ENCODE data around the gene ZNF180.
A peak's percentile ranks its signal among the peaks of the same experiment; 100 is the strongest.

Gene ZNF180

DNA sequence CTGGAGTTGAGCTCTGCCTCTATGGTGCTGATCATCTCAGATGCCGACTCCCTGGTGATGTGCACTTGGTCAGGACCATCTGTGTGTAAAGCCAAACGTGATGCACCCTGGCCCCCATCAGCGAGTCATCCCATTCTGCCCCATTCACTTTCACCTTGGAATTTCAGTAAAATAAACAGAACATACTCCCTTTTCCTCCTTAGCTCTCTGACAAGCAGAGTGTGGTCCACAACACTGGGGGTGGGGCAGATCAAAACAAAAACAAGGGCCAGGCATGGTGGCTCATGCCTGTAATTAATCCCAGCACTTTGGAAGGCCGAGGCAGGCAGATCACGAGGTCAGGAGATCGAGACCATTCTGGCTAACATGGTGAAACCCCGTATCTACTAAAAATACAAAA, 16.8 kb upstream of the ZNF180 start:
- H3K27ac ChIP-seq, result no peak overlapping the region
- TF ChIP-seq ZFX (IDR thresholded peaks at IDR 0.05), result no peak
- TF ChIP-seq, protein P1, sequence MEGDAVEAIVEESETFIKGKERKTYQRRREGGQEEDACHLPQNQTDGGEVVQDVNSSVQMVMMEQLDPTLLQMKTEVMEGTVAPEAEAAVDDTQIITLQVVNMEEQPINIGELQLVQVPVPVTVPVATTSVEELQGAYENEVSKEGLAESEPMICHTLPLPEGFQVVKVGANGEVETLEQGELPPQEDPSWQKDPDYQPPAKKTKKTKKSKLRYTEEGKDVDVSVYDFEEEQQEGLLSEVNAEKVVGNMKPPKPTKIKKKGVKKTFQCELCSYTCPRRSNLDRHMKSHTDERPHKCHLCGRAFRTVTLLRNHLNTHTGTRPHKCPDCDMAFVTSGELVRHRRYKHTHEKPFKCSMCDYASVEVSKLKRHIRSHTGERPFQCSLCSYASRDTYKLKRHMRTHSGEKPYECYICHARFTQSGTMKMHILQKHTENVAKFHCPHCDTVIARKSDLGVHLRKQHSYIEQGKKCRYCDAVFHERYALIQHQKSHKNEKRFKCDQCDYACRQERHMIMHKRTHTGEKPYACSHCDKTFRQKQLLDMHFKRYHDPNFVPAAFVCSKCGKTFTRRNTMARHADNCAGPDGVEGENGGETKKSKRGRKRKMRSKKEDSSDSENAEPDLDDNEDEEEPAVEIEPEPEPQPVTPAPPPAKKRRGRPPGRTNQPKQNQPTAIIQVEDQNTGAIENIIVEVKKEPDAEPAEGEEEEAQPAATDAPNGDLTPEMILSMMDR (conservative IDR thresholded peaks at IDR 0.05), result no peak

DNA sequence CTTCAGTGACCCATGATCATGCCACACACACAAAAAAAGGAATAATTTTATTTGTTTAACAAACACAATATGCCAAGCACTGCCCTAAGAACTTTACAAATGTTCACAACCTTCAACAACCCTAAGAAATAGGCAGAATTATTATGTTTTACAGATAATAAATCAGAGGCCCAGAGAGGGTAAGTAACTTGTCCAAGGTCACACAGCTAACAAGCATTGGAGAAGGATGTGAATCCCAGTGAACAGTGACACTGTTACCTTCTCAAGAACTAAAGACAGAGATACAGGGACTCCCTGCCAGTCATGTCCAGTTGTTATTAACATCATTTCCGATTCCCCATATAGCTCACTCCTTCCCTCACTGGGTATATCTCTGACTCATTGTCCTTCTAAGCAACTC, 15.6 kb upstream of the ZNF180 start:
- TF ChIP-seq, protein P1 (conservative IDR thresholded peaks at IDR 0.05), result no peak
- no peak overlapping the region for H3K27ac ChIP-seq

DNA sequence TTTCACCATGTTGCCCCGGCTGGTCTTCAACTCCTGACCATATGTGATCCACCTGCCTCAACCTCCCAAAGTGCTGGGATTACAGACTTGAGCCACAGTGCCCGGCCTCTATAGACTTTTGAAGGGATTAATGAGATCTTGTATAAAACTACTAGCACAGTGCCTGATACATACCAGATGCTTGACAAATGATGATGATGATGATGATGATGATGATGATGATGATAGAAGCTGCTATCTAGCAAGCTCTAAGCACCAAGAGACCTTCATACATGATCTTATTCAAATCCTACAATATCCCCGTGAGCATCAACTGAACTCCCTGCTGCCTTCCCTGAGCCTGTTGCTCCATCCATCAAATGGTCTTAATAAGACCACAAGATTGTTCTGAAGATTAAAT, 14.7 kb upstream of the ZNF180 start:
- no peak for TF ChIP-seq ZFX (IDR thresholded peaks at IDR 0.05)
- TF ChIP-seq, protein P1 (conservative IDR thresholded peaks at IDR 0.05), result no peak
- no peak overlapping the region for H3K27ac ChIP-seq

DNA sequence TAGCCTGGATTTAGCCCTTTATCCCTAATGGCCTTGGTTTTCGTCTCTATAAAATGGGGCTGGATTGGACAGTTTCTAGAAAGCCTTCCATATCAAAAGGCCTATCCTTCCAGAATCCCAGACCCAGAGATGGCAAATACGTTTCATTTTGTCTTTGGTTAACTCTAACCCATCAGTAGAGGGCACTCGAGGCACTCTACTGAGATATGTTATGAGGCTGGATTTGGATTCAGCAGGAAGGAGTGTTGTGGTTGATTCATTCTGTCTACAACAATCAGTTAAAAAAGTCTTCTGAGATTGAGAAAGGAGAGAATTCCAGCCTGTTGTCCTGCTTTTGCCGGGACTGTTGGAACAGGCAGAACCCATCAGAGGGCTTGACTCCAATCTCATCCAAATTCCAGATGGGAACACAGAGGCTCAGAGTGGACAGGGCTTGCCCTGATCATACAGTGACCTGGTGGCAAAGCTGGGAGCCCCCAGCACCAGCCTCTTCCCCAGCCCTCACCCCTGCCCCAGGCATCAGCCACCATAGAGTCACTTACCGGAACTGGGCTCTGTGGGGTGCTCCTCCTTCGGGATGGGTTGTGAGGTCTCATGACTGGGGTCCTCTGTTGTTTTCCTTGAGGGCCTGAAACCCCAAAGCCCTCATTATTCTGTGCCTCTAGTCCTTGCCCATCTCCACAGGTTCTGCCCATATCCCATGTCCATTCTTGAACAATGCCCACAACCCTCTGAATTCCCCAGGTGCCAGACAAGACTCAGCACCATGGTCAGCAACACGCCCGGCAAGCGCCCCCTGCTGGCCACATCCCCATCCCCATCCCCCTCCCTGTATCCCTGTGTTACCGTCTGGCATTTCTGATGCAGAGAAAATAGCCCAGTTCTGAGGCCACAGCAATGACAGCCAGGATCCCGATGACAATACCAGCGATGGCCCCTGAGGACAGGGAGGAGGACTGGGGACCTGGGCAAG, 12.3 kb upstream of the ZNF180 start:
- TF ChIP-seq, protein P1 (conservative IDR thresholded peaks at IDR 0.05), result peak; percentile 67
- no peak for TF ChIP-seq ZFX (IDR thresholded peaks at IDR 0.05)
- H3K27ac ChIP-seq, result no peak overlapping the region

DNA sequence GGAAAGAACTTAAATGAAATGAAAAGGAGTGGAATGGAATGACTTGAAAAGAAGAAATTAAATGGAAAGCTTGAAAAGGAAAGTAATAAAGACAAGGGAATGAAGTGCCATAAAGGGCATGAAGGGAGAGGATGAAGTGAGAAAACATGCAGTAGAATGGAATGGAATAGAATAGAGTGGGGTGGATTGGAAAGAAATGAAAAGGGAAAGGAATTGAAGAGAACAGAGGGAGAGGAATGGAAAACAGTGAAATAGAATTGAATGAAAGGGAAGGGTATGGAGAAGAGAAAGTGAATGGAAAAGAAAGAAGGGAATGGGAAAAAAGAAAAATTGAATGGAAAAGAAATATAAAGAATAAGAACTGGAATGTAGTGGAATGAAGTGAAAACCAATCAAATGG, 9.2 kb upstream of the ZNF180 start:
- no peak overlapping the region for H3K27ac ChIP-seq
- TF ChIP-seq ZFX (IDR thresholded peaks at IDR 0.05), result no peak
- TF ChIP-seq, protein P1 (conservative IDR thresholded peaks at IDR 0.05), result no peak

DNA sequence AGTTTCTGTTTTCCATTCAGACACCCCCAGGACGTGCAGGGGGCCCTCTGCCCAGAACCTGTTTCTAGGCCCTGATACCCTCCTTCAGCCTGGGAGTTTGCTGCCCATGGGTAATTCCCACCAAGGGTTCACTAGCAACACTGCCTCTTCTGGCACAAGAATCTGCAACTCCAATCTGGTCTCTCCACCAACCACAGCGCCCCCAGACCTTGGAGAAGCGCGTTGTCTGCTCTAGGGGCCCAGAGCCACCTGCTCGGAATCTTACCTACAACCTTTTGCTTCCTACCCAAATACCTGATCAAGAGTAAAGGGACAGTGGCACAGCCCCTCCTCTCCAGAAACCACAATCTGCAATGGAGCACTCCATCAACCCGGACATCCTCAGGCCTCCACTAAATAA, 763 bp downstream of the ZNF180 start:
- peak overlapping the region; percentile 86 for H3K27ac ChIP-seq
- TF ChIP-seq, protein P1 (conservative IDR thresholded peaks at IDR 0.05), result no peak
- no peak for TF ChIP-seq ZFX (IDR thresholded peaks at IDR 0.05)

DNA sequence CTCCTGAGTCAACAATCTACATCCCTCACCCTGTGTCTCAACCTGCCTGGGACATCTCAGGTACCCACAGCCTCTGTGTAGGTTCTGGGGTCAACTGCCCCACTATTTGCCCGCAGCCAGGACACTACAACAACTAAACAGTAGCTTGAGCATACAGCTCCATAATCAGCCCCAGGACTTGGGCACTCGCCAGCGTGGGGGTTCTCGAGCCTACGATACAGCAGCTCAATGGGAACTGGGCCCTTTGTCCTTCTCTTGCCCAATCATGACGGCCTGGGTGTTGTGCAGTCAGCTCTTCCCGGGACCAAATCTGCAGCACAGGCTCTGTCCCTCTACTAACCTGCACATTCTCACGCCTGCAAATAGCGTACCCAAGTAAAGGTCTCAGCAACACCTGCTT, 1.3 kb downstream of the ZNF180 start:
- TF ChIP-seq, protein P1 (conservative IDR thresholded peaks at IDR 0.05), result no peak
- TF ChIP-seq ZFX (IDR thresholded peaks at IDR 0.05), result no peak
- no peak overlapping the region for H3K27ac ChIP-seq

Measured in C4-2B (cell line).